Measurements from ENCODE around the gene ENHO.

ENHO gene

DNA sequence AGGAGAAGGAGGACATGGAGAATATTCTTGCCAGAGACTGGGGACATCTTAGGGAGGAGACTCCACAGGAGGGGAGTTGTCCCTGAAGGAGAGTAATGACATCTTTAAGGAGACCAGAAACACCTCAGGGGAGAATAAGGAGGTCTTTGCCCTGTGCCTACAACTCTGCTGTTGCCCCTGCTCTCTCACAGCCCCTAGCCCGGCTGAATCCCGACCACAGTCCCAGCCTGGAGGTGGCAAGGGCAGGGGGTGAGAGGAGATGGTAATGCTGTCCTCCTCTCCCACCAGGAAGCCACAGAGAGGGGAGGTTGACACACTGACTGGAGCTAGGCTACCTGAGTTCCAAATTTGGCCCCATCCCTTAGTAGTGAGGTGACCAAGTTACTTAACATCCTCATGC, 30.2 kb upstream of the ENHO start:
- Histone ChIP-seq H3K14ac (ENCODE audit: low read length) (no peak overlapping the region), H2AK5ac (ENCODE audit: low read length) (no peak overlapping the region), H3K4me1 (ENCODE audit: control insufficient read depth in 1 of 2, insufficient read depth in 2 of 2, low read length in 2 of 2) (peaks cover 0 to 6% of the 10 kb centered on the region in 2 experiments), H2AFZ (ENCODE audit: insufficient read depth, low read length, poor library complexity) (no peak overlapping the region), H4K8ac (ENCODE audit: low read depth, low read length) (no peak overlapping the region), H3K27me3 (ENCODE audit: insufficient read depth, low read length) (no peaks in the 10 kb centered on the region), H2BK120ac (ENCODE audit: insufficient read depth, low read length, poor library complexity) (no peak overlapping the region), H3K9ac (ENCODE audit: low read length) (no peak overlapping the region), H3K23ac (ENCODE audit: low read length) (no peak overlapping the region), H3K79me1 (ENCODE audit: low read length) (no peaks in the 10 kb centered on the region), H4K91ac (ENCODE audit: low read depth, low read length) (no peak overlapping the region), H2BK12ac (ENCODE audit: low read length) (no peak overlapping the region), H4K12ac (ENCODE audit: low read depth, low read length) (no peak overlapping the region), H3K36me3 (ENCODE audit: control insufficient read depth in 1 of 2, insufficient read depth in 2 of 2, low read length in 2 of 2) (no peaks in the 10 kb centered on the region), H3K4me3 (ENCODE audit: low read depth, low read length) (no peak overlapping the region), H3K4me2 (ENCODE audit: low read length) (no peak overlapping the region), H3K4ac (ENCODE audit: low read depth, low read length) (no peak overlapping the region), H3K27ac (ENCODE audit: low read depth, low read length) (no peak overlapping the region), H3K18ac (ENCODE audit: low read length) (no peak overlapping the region), H3K79me2 (ENCODE audit: control insufficient read depth, insufficient read depth, low read length, poor library complexity) (no peaks in the 10 kb centered on the region), H2BK5ac (ENCODE audit: low read depth, low read length, poor library complexity) (no peak overlapping the region), H3K9me3 (ENCODE audit: insufficient read depth, low read depth, low read length) (peaks cover 6% of the 10 kb centered on the region)
- no peak for DNase-seq
- no CpG with 5 or more reads among the region's 2 CpGs for WGBS (ENCODE audit: extremely low coverage, insufficient coverage, insufficient read length)

DNA sequence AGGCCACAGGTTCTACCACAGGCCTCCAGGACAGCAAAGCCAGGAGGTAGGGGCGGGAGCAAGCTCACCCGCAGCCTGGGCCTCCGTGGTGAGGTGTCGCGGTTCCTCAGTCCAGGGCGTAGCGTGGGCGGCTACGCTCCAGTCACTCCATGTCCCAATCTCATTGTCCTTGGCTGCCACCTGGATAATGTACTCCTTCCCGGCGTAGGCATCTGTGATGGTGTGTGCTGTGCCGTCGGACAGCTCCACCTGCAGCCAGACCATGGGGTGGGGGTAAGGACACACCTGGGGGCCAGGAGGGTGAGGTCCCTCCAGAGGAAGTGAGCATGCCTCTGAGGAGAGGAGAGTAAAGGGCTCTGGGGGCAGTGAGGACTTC, 29.8 kb upstream of the ENHO start:
- no peak overlapping the region for H3K18ac ChIP-seq (ENCODE audit: low read length)
- H3K36me3 ChIP-seq (ENCODE audit: control insufficient read depth in 1 of 2, insufficient read depth in 2 of 2, low read length in 2 of 2) = no peaks in the 10 kb centered on the region
- H2BK5ac ChIP-seq (ENCODE audit: low read depth, low read length, poor library complexity) = no peak overlapping the region
- no peaks in the 10 kb centered on the region for H3K79me2 ChIP-seq (ENCODE audit: control insufficient read depth, insufficient read depth, low read length, poor library complexity)
- no peak overlapping the region for H2BK120ac ChIP-seq (ENCODE audit: insufficient read depth, low read length, poor library complexity)
- H3K9ac ChIP-seq (ENCODE audit: low read length) = no peak overlapping the region
- H3K4me2 ChIP-seq (ENCODE audit: low read length) = no peak overlapping the region
- no peak overlapping the region for H3K23ac ChIP-seq (ENCODE audit: low read length)
- no peak overlapping the region for H4K8ac ChIP-seq (ENCODE audit: low read depth, low read length)
- no peak overlapping the region for H4K91ac ChIP-seq (ENCODE audit: low read depth, low read length)
- H3K4me3 ChIP-seq (ENCODE audit: low read depth, low read length) = no peak overlapping the region
- WGBS (ENCODE audit: extremely low coverage, insufficient coverage, insufficient read length) = no CpG with 5 or more reads among the region's 13 CpGs
- no peak overlapping the region for H3K4ac ChIP-seq (ENCODE audit: low read depth, low read length)
- no peaks in the 10 kb centered on the region for H3K27me3 ChIP-seq (ENCODE audit: insufficient read depth, low read length)
- H3K14ac ChIP-seq (ENCODE audit: low read length) = no peak overlapping the region
- H2AFZ ChIP-seq (ENCODE audit: insufficient read depth, low read length, poor library complexity) = no peak overlapping the region
- no peak overlapping the region for H2BK12ac ChIP-seq (ENCODE audit: low read length)
- no peak for DNase-seq
- no peak overlapping the region for H3K27ac ChIP-seq (ENCODE audit: low read depth, low read length)
- peaks cover 0 to 6% of the 10 kb centered on the region in 2 experiments for H3K4me1 ChIP-seq (ENCODE audit: control insufficient read depth in 1 of 2, insufficient read depth in 2 of 2, low read length in 2 of 2)
- no peak overlapping the region for H2AK5ac ChIP-seq (ENCODE audit: low read length)
- H3K9me3 ChIP-seq (ENCODE audit: insufficient read depth, low read depth, low read length) = peaks cover 6% of the 10 kb centered on the region
- no peak overlapping the region for H4K12ac ChIP-seq (ENCODE audit: low read depth, low read length)
- no peaks in the 10 kb centered on the region for H3K79me1 ChIP-seq (ENCODE audit: low read length)

DNA sequence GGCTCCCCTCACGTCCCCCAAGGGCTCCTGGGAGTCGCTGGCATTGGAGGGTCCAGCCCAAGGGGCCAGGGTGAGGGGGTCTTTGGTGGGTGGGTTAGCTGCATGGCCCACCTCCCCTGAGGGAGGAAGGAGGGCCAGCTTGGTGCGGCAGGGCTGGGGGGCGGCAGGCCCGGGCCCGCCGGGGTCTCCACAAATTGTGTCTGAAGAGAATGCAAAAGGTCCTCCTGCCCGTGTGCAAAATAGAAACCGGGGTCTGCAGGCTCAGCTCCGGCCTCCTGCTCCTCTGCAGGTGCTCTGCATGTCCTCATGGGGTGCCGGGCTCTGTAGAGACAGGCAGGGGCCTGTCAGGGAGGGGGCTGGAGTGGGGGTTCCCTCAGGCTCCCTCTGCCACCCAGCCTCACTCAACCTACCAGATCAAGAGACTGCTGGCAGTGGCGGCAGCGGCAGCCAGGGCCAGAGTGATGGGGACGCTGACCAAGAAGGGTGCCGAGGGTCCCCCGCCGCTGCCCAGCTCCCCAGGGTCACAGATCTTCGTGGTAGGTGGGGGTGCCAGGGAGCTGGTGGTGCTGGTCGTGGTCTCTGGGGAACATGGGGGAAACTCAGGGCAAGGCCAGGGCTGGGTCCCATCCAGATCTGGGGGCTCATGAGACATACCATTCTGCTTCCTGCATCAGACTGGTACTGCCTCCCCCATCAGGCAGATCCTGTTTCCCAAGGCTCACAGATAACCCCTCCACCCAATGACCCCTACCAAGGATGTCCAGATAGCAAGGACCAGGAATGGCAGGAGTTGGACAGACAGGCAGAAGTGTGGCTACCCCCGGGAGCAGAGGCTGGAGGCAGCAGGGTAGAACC, 29.2 kb upstream of the ENHO start:
- H3K4me3 ChIP-seq (ENCODE audit: low read depth, low read length) = no peak overlapping the region
- no peak overlapping the region for H3K9ac ChIP-seq (ENCODE audit: low read length)
- no peak overlapping the region for H2BK12ac ChIP-seq (ENCODE audit: low read length)
- H3K9me3 ChIP-seq (ENCODE audit: insufficient read depth, low read depth, low read length) = peaks cover 6% of the 10 kb centered on the region
- no peak overlapping the region for H4K8ac ChIP-seq (ENCODE audit: low read depth, low read length)
- no peak overlapping the region for H3K23ac ChIP-seq (ENCODE audit: low read length)
- peaks cover 0 to 6% of the 10 kb centered on the region in 2 experiments for H3K4me1 ChIP-seq (ENCODE audit: control insufficient read depth in 1 of 2, insufficient read depth in 2 of 2, low read length in 2 of 2)
- no peak for DNase-seq
- no peaks in the 10 kb centered on the region for H3K27me3 ChIP-seq (ENCODE audit: insufficient read depth, low read length)
- no CpG with 5 or more reads among the region's 20 CpGs for whole genome bisulfite sequencing (ENCODE audit: extremely low coverage, insufficient coverage, insufficient read length)
- H2AK5ac ChIP-seq (ENCODE audit: low read length) = no peak overlapping the region
- no peaks in the 10 kb centered on the region for H3K36me3 ChIP-seq (ENCODE audit: control insufficient read depth in 1 of 2, insufficient read depth in 2 of 2, low read length in 2 of 2)
- no peak overlapping the region for H2BK5ac ChIP-seq (ENCODE audit: low read depth, low read length, poor library complexity)
- H3K18ac ChIP-seq (ENCODE audit: low read length) = no peak overlapping the region
- no peak overlapping the region for H4K12ac ChIP-seq (ENCODE audit: low read depth, low read length)
- H3K79me1 ChIP-seq (ENCODE audit: low read length) = no peaks in the 10 kb centered on the region
- no peak overlapping the region for H3K14ac ChIP-seq (ENCODE audit: low read length)
- no peak overlapping the region for H2BK120ac ChIP-seq (ENCODE audit: insufficient read depth, low read length, poor library complexity)
- H4K91ac ChIP-seq (ENCODE audit: low read depth, low read length) = no peak overlapping the region
- no peak overlapping the region for H3K4me2 ChIP-seq (ENCODE audit: low read length)
- H3K4ac ChIP-seq (ENCODE audit: low read depth, low read length) = no peak overlapping the region
- H3K27ac ChIP-seq (ENCODE audit: low read depth, low read length) = no peak overlapping the region
- no peaks in the 10 kb centered on the region for H3K79me2 ChIP-seq (ENCODE audit: control insufficient read depth, insufficient read depth, low read length, poor library complexity)
- no peak overlapping the region for H2AFZ ChIP-seq (ENCODE audit: insufficient read depth, low read length, poor library complexity)

DNA sequence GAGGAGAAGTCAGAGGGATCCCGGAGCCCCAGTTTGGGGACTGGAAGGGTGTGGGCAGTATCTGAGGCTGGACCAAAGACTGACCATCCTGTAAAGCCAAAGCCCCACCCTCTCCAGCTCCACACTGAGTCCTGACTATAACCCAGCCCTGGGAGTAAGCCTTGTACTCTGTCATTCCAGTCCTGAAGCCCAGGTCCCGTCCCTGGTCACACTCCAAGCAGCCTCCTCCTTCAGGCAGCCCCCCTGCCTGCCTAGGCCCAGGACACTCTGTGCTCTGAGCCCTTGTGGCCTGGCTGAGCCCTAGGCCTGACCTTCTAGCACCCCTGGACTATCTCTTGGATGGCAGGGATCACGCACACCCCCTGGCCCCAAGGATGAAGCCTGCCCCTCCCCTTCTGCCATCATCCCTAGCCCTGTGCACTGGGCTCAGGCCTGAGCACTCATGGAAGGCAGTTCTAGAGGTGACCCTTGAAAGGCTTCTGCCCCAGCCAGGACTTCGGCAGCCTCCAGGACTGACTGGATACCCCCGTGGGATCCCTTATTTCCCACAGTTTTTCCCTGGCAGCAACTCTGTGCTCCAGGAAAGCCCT, 28.0 kb upstream of the ENHO start:
- Histone ChIP-seq H4K12ac (ENCODE audit: low read depth, low read length) (no peak overlapping the region), H3K79me1 (ENCODE audit: low read length) (no peaks in the 10 kb centered on the region), H3K27ac (ENCODE audit: low read depth, low read length) (no peak overlapping the region), H3K36me3 (ENCODE audit: control insufficient read depth in 1 of 2, insufficient read depth in 2 of 2, low read length in 2 of 2) (no peaks in the 10 kb centered on the region), H3K9ac (ENCODE audit: low read length) (no peak overlapping the region), H3K23ac (ENCODE audit: low read length) (no peak overlapping the region), H3K4me3 (ENCODE audit: low read depth, low read length) (no peak overlapping the region), H3K9me3 (ENCODE audit: insufficient read depth, low read depth, low read length) (peaks cover 6% of the 10 kb centered on the region), H3K79me2 (ENCODE audit: control insufficient read depth, insufficient read depth, low read length, poor library complexity) (no peaks in the 10 kb centered on the region), H3K18ac (ENCODE audit: low read length) (no peak overlapping the region), H2BK120ac (ENCODE audit: insufficient read depth, low read length, poor library complexity) (no peak overlapping the region), H2AFZ (ENCODE audit: insufficient read depth, low read length, poor library complexity) (no peak overlapping the region), H2BK5ac (ENCODE audit: low read depth, low read length, poor library complexity) (no peak overlapping the region), H3K4ac (ENCODE audit: low read depth, low read length) (no peak overlapping the region), H3K14ac (ENCODE audit: low read length) (no peak overlapping the region), H4K8ac (ENCODE audit: low read depth, low read length) (no peak overlapping the region), H2BK12ac (ENCODE audit: low read length) (no peak overlapping the region), H3K4me1 (ENCODE audit: control insufficient read depth in 1 of 2, insufficient read depth in 2 of 2, low read length in 2 of 2) (peaks cover 0 to 6% of the 10 kb centered on the region in 2 experiments), H4K91ac (ENCODE audit: low read depth, low read length) (no peak overlapping the region), H3K4me2 (ENCODE audit: low read length) (no peak overlapping the region), H3K27me3 (ENCODE audit: insufficient read depth, low read length) (no peaks in the 10 kb centered on the region), H2AK5ac (ENCODE audit: low read length) (no peak overlapping the region)
- DNase-seq = no peak
- no CpG with 5 or more reads among the region's 5 CpGs for WGBS (ENCODE audit: extremely low coverage, insufficient coverage, insufficient read length)
